Heart left ventricle (tissue), 16 donors: Measurements from ENCODE around the gene LTV1. TPM values are rescaled to one million over a fixed set of nuclear protein-coding genes. Genes with fewer than 3 reads are reported as not detected.
"Not testable (repeated sequence)": the region's sequence is repeated elsewhere in the genome, so short reads cannot be mapped to it uniquely, and the experiment has no call there.

Experiments
- ATAC-seq, 4 donors: fragments of 200-7000 bp; cut with Tn5 transposase; one replicate each; pipeline ENCODE4 v1.9.1; 2020 to 2022; ENCODE audit warnings: moderate library complexity in 4 of 4, mild to moderate bottlenecking in 3 of 4, moderate number of reproducible peaks in 1 of 4
- DNase-seq, 5 donors: peaks; one replicate each; pipeline ENCODE4 v3.0.0-alpha.2; 2020
- H3K27ac ChIP-seq, 12 donors: fragments of 200-600 bp; sonication (generic) in 4 of 12; one replicate each; pipeline versions ENCODE4 v1.5.0 to v1.8.0; 2016 to 2022; ENCODE audit warnings: mild to moderate bottlenecking in 2 of 12
- H3K27me3 ChIP-seq, 9 donors: fragments of 200-600 bp; sonication (generic) in 2 of 9; one replicate each; pipeline versions ENCODE4 v1.5.1 to v1.8.0; 2016 to 2022; ENCODE audit warnings: mild to moderate bottlenecking in 3 of 9
- H3K36me3 ChIP-seq, 9 donors: fragments of 200-600 bp; sonication (generic) in 2 of 9; one replicate each; pipeline versions ENCODE4 v1.5.0 to v1.8.0; 2018 to 2022; ENCODE audit warnings: mild to moderate bottlenecking in 2 of 9
- H3K4me1 ChIP-seq, 12 donors: fragments of 200-600 bp; sonication (generic) in 4 of 12; one replicate each; pipeline versions ENCODE4 v1.5.0 to v1.8.0; 2016 to 2022; ENCODE audit warnings: mild to moderate bottlenecking in 3 of 12
- H3K4me3 ChIP-seq, 12 donors: fragments of 200-600 bp; sonication (generic) in 4 of 12; one replicate each; pipeline versions ENCODE4 v1.5.0 to v1.8.0; 2017 to 2022; ENCODE audit warnings: mild to moderate bottlenecking in 9 of 12, moderate library complexity in 4 of 12
- H3K9me3 ChIP-seq, 12 donors: fragments of 200-600 bp; sonication (generic) in 4 of 12; one replicate each; pipeline versions ENCODE4 v1.5.0 to v1.8.0; 2016 to 2022; ENCODE audit warnings: mild to moderate bottlenecking in 1 of 12
- CTCF ChIP-seq, 12 donors: fragments of 200-600 bp; sonication (generic) in 4 of 12; IDR thresholded peaks; one replicate each; pipeline versions ENCODE4 v1.5.0 to v1.8.0; 2018 to 2022; ENCODE audit warnings: antibody characterized with exemption in 12 of 12, mild to moderate bottlenecking in 5 of 12
- POLR2A ChIP-seq, 2 donors: fragments of 450-650 bp; IDR thresholded peaks; one replicate each; pipeline ENCODE4 v1.6.1; 2017; ENCODE audit warnings: antibody characterized with exemption in 2 of 2, mild to moderate bottlenecking in 2 of 2, moderate library complexity in 2 of 2
- WGBS, 4 donors: extraction: QIAGEN DNeasy Blood & Tissue Kit in 2 of 4; methylation state at CpG; one replicate each; pipeline versions ENCODE4 v1.1.5 to v1.1.7; 2013 to 2018; 5-methylcytosine and 5-hydroxymethylcytosine counted together
- intact Hi-C, 10 donors: fragments of 100-400 bp; cut with DNase I; formaldehyde crosslinking; loops; one replicate each; pipeline versions ENCODE4 v1.11.1 to v1.14.2; 2022
- polyA plus RNA-seq, 2 donors: library from polyadenylated mRNA; stranded (reverse); fragments of 200-250 nt; gene quantifications; one replicate each; pipeline ENCODE4 v1.2.3, GENCODE V29; 2013
- total RNA-seq, 9 donors: library from RNA; depleted of rRNA in 2 of 9; stranded (reverse); fragments of >200 nt in 2 of 9; fragmentation: NEBNext Ultra II Directional in 3 of 9; extraction: Animal tissue kit (Norgen Biotek cat#: 25700) in 3 of 9; gene quantifications; one replicate each; pipeline versions ENCODE4 v1.1.0 to v1.2.4, GENCODE V29; 2016 to 2023
- donor health status: ischemic (EF 13 %, LVEDD 7.1; RV severe dilation, severe dysfunction).
- donor health status: healthy with polysubstance abuse.
- donor health status: DM: no; HTN: yes; CAD: no.
- donor health status: DM: no; HTN: no; CAD: no.
- donor health status: ischemic (EF 25% LVEDD 6.9; RV normal size, moderate dysfunction).
- donor health status: ischemic (EF 25% LVEDD 5.7; RV mildly dilated, moderate dysfunction).
- donor health status: healthy.
- donor health status: DM: yes; HTN: yes; CAD: no.
- donor health status: ischemic (EF 35%, LVEDD 5.7; RV mildly dilated, moderate dysfunction).
- donor health status: nonischemic (EF 11% LVEDD 7.7; RV severe dilation, severe dysfunction).
- donor health status: DM: yes; HTN: yes; CAD: no.
- donor health status: PGD.
- donor health status: ischemic (EF 29% LVEDD 5.4; RV normal size, mild dysfunction).
- donor health status: nonischemic (EF 23%, LVEDD 6.1; RV moderate dilation, normal function).

Gene LTV1
- total and polyA plus RNA-seq, 11 donors, result 9.8 to 28.9 (median 12.9) TPM

- intact Hi-C loops, result no loop called here
- no peak for DNase-seq
- H3K27ac ChIP-seq, result no peak overlapping the region
- H3K36me3 ChIP-seq, result peaks cover 0 to 40% (median 39%) of the 10 kb centered on the region in 9 donors
- no peaks in the 10 kb centered on the region for H3K27me3 ChIP-seq
- TF ChIP-seq POLR2A (IDR thresholded peaks at IDR 0.05) (no peak), CTCF (IDR thresholded peaks at IDR 0.05) (no peak)
- no peak overlapping the region for H3K4me3 ChIP-seq
- H3K4me1 ChIP-seq, result peaks cover 0 to 6% (median 0%) of the 10 kb centered on the region in 12 donors
- no peak for ATAC-seq
- peaks cover 0 to 7% (median 0%) of the 10 kb centered on the region in 12 donors for H3K9me3 ChIP-seq
Measured at GRCh38 chr6:143867236-143867635, 24.1 kb downstream of the LTV1 start.

- H3K9me3 ChIP-seq, DNase-seq, H3K27ac ChIP-seq, intact Hi-C loops, H3K4me3 ChIP-seq, ATAC-seq, H3K27me3 ChIP-seq, H3K4me1 ChIP-seq: not testable (repeated sequence)
- peaks cover 0 to 24% (median 23%) of the 10 kb centered on the region in 9 donors for H3K36me3 ChIP-seq
- WGBS, 4 donors, result 85 to 93% (median 92%) methylated on average over 3 of the region's 3 CpGs
Measured at GRCh38 chr6:143868808-143869207, 25.7 kb downstream of the LTV1 start.

GRCh38 chr6:143871202-143871730 is 28.1 kb downstream of the LTV1 start:
- peaks cover 0 to 17% (median 0%) of the 10 kb centered on the region in 12 donors for H3K9me3 ChIP-seq
- intact Hi-C loops, H3K27me3 ChIP-seq, H3K4me3 ChIP-seq, DNase-seq, H3K27ac ChIP-seq, H3K36me3 ChIP-seq, ATAC-seq, H3K4me1 ChIP-seq: not testable (repeated sequence)
- 88 to 98% (median 94%) methylated on average over 1 of the region's 1 CpG for WGBS, 4 donors

- no peaks in the 10 kb centered on the region for H3K36me3 ChIP-seq
- no peak for ATAC-seq
- no peak overlapping the region for H3K27ac ChIP-seq
- H3K4me3 ChIP-seq, result no peak overlapping the region
- peaks cover 0 to 9% (median 0%) of the 10 kb centered on the region in 12 donors for H3K4me1 ChIP-seq
- DNase-seq, result no peak
- intact Hi-C loops, result no loop called here
- WGBS, 4 donors, result 80 to 92% (median 89%) methylated on average over 2 of the region's 2 CpGs
- TF ChIP-seq POLR2A (IDR thresholded peaks at IDR 0.05), result no peak
- TF ChIP-seq CTCF (IDR thresholded peaks at IDR 0.05), result no peak
- peaks cover 0 to 15% (median 0%) of the 10 kb centered on the region in 12 donors for H3K9me3 ChIP-seq
- H3K27me3 ChIP-seq, result no peaks in the 10 kb centered on the region
Measured at GRCh38 chr6:143872201-143872600, 29.1 kb downstream of the LTV1 start.

- H3K4me1 ChIP-seq, H3K36me3 ChIP-seq, intact Hi-C loops, H3K27me3 ChIP-seq, H3K27ac ChIP-seq, ATAC-seq, H3K4me3 ChIP-seq, DNase-seq: not testable (repeated sequence)
- peaks cover 0 to 19% (median 0%) of the 10 kb centered on the region in 12 donors for H3K9me3 ChIP-seq
- WGBS, 4 donors, result 94 to 98% (median 96%) methylated on average over 4 of the region's 4 CpGs
Measured at GRCh38 chr6:143873600-143873999, 30.5 kb downstream of the LTV1 start.

GRCh38 chr6:143874503-143874902 is 31.4 kb downstream of the LTV1 start:
- H3K9me3 ChIP-seq, result peaks cover 0 to 28% (median 0%) of the 10 kb centered on the region in 12 donors
- H3K4me1 ChIP-seq, H3K36me3 ChIP-seq, H3K4me3 ChIP-seq, ATAC-seq, H3K27ac ChIP-seq, H3K27me3 ChIP-seq, DNase-seq, intact Hi-C loops: not testable (repeated sequence)
